PC-3 (cell line): ENCODE results near the gene UBE2L3. TPM values are rescaled to one million over a fixed set of nuclear protein-coding genes. Genes with fewer than 3 reads are reported as not detected.
A peak's percentile ranks its signal among the peaks of the same experiment; 100 is the strongest.

Source experiments
- ATAC-seq: fragments of 200-7000 bp; cut with Tn5 transposase; 2 replicates; pipeline ENCODE4 v1.9.1; 2020; ENCODE audit warnings: mild to moderate bottlenecking, moderate library complexity
- BruUV-seq: library from RNA; stranded (reverse); fragments of 400-500 nt; replicated peaks from 2 replicates; lab custom pipeline; 2021; lab: Mats Ljungman, UMichigan
- CTCF ChIA-PET: fragments of 300-600 bp; sonication (Branson Sonifier 250); formaldehyde crosslinking; loops from one replicate; lab custom pipeline; 2022; ENCODE audit warnings: antibody characterized with exemption; lab: Charles Lee
- POLR2A ChIA-PET: fragments of 300-600 bp; sonication (Branson Sonifier 250); formaldehyde crosslinking; loops from one replicate; lab custom pipeline; 2022; ENCODE audit warnings: antibody characterized with exemption; ENCODE audit not compliant: unreplicated experiment; lab: Charles Lee
- DNase-seq: peaks from one replicate; pipeline ENCODE4 v3.0.0-alpha.2; 2015
- H2AFZ ChIP-seq: fragments of 300-600 bp; sonication (generic); 2 replicates; pipeline ENCODE4 v1.6.0; 2016; ENCODE audit warnings: antibody characterized with exemption, low read length
- H3F3A ChIP-seq: fragments of 300-600 bp; sonication (generic); one replicate; pipeline ENCODE4 v1.6.0; 2017; ENCODE audit warnings: antibody characterized with exemption, low read length, control low read depth, mild to moderate bottlenecking; ENCODE audit not compliant: unreplicated experiment
- H3K27ac ChIP-seq: fragments of 300-600 bp; sonication (generic); 2 replicates; pipeline ENCODE4 v1.5.1; 2016; ENCODE audit warnings: mild to moderate bottlenecking, low read length
- H3K27me3 ChIP-seq: fragments of 300-600 bp; sonication (generic); 2 replicates; pipeline ENCODE4 v1.6.1; 2016; ENCODE audit warnings: low read length, mixed read lengths
- H3K36me3 ChIP-seq: fragments of 300-600 bp; sonication (generic); 2 replicates; pipeline ENCODE4 v1.6.1; 2016; ENCODE audit warnings: low read depth, mixed run types, low read length, mixed read lengths
- H3K4me1 ChIP-seq: fragments of 300-600 bp; sonication (generic); 2 replicates; pipeline ENCODE4 v1.5.1; 2016; ENCODE audit warnings: low read length; ENCODE audit not compliant: insufficient read depth
- H3K4me2 ChIP-seq: fragments of 300-600 bp; sonication (generic); 2 replicates; pipeline ENCODE4 v1.6.0; 2016; ENCODE audit warnings: low read length
- H3K4me3 ChIP-seq: fragments of 300-600 bp; sonication (generic); 2 replicates; pipeline ENCODE4 v1.5.1; 2016; ENCODE audit warnings: mild to moderate bottlenecking, low read length, mixed read lengths
- H3K79me2 ChIP-seq: fragments of 300-600 bp; sonication (generic); 2 replicates; pipeline ENCODE4 v1.6.1; 2017; ENCODE audit warnings: low read length, mixed read lengths
- H3K9ac ChIP-seq: fragments of 300-600 bp; sonication (generic); 2 replicates; pipeline ENCODE4 v1.6.0; 2016; ENCODE audit warnings: mild to moderate bottlenecking, low read length
- H3K9me2 ChIP-seq: fragments of 300-600 bp; sonication (generic); replicated peaks from 2 replicates; pipeline ENCODE4 v1.6.1; 2016; ENCODE audit warnings: mixed run types, low read length, mixed read lengths
- H3K9me3 ChIP-seq: fragments of 300-600 bp; sonication (generic); 2 replicates; pipeline ENCODE4 v1.6.1; 2016; ENCODE audit warnings: low read length, mixed read lengths
- H4K20me1 ChIP-seq: fragments of 300-600 bp; sonication (generic); 2 replicates; pipeline ENCODE4 v1.6.1; 2016; ENCODE audit warnings: low read length, mixed read lengths
- CTCF ChIP-seq: fragments of 300-600 bp; sonication (generic); conservative IDR thresholded peaks from 2 replicates; pipeline ENCODE4 v1.5.1; 2017; ENCODE audit warnings: antibody characterized with exemption, low read depth, mild to moderate bottlenecking, low read length
- EZH2 ChIP-seq: fragments of 300-600 bp; sonication (generic); IDR thresholded peaks from one replicate; pipeline ENCODE4 v1.6.1; 2017; ENCODE audit warnings: antibody characterized with exemption, mild to moderate bottlenecking, low read length; ENCODE audit not compliant: unreplicated experiment
- EZH2phosphoT487 ChIP-seq: fragments of 300-600 bp; sonication (generic); IDR thresholded peaks from 2 replicates; pipeline ENCODE4 v1.6.1; 2018; ENCODE audit warnings: mild to moderate bottlenecking, antibody characterized with exemption, low read length, borderline replicate concordance
- intact Hi-C: fragments of 100-400 bp; cut with micrococcal nuclease; formaldehyde crosslinking; loops from 2 replicates; pipeline ENCODE4 v1.9.0; 2023
- total RNA-seq: library from RNA; depleted of rRNA; stranded (reverse); fragments of >200 nt; gene quantifications from 2 replicates; pipeline ENCODE4 v1.2.3, GENCODE V29; 2014

Gene UBE2L3
- total RNA-seq, 1 experiment from 2014 or later: 72.0 TPM

- no peaks in the 10 kb centered on the region; the same call in 1 of the 2 replicates for H3K36me3 ChIP-seq
- H3K27ac ChIP-seq: no peak overlapping the region
- TF ChIP-seq CTCF: no peak
- TF ChIP-seq EZH2: no peak
- no peak for TF ChIP-seq EZH2phosphoT487
- peak overlapping the region; percentile 96 for H3K4me3 ChIP-seq
- peaks cover 55% of the 10 kb centered on the region for H4K20me1 ChIP-seq
- ChIA-PET POLR2A (no interaction called here), CTCF (no interaction called here)
- no peaks in the 10 kb centered on the region for H3K27me3 ChIP-seq
- H3K4me1 ChIP-seq: peaks cover 40% of the 10 kb centered on the region
- intact Hi-C loops: no loop called here
- H2AFZ ChIP-seq: no peak overlapping the region
- DNase-seq (no peak), ATAC-seq (no peak)
- no peaks in the 10 kb centered on the region for H3K9me2 ChIP-seq
- H3K9ac ChIP-seq: no peak overlapping the region
- no peaks in the 10 kb centered on the region for H3F3A ChIP-seq
- no peaks in the 10 kb centered on the region for H3K9me3 ChIP-seq
- H3K79me2 ChIP-seq: peaks cover 81% of the 10 kb centered on the region
- no TSS peak for BruUV-seq
- peak overlapping the region; percentile 85 for H3K4me2 ChIP-seq
Observed at GRCh38 chr22:21570398-21570797, 2.9 kb downstream of the UBE2L3 start.

- TF ChIP-seq EZH2 (no peak), CTCF (no peak), EZH2phosphoT487 (no peak)
- CTCF ChIA-PET: no interaction called here
- peaks cover 55% of the 10 kb centered on the region for H4K20me1 ChIP-seq
Observed at GRCh38 chr22:21571679-21572078, 4.2 kb downstream of the UBE2L3 start.

GRCh38 chr22:21573293-21573734 lies 5.8 kb downstream of the UBE2L3 start:
- ATAC-seq: no peak
- Histone ChIP-seq H3K4me2 (no peak overlapping the region), H3K9me3 (no peaks in the 10 kb centered on the region), H3F3A (no peaks in the 10 kb centered on the region), H3K27ac (no peak overlapping the region), H3K79me2 (peaks cover 100% of the 10 kb centered on the region), H3K27me3 (no peaks in the 10 kb centered on the region), H3K4me3 (no peak overlapping the region), H3K9me2 (no peaks in the 10 kb centered on the region), H2AFZ (no peak overlapping the region), H4K20me1 (peaks cover 64% of the 10 kb centered on the region), H3K4me1 (peaks cover 40% of the 10 kb centered on the region), H3K36me3 (no peaks in the 10 kb centered on the region; the same call in 1 of the 2 replicates), H3K9ac (no peak overlapping the region)
- ChIA-PET POLR2A (no interaction called here), CTCF (no interaction called here)
- DNase-seq: no peak
- intact Hi-C loops: no loop called here
- TF ChIP-seq EZH2 (no peak), EZH2phosphoT487 (no peak), CTCF (no peak)
- no TSS peak for BruUV-seq

More at GRCh38 chr22:21571679-21572078, 4.2 kb downstream of the UBE2L3 start:
- Histone ChIP-seq H3K27me3 (no peaks in the 10 kb centered on the region), H3K4me1 (peaks cover 40% of the 10 kb centered on the region), H3K27ac (no peak overlapping the region), H3K9me2 (no peaks in the 10 kb centered on the region), H3K4me3 (no peak overlapping the region), H2AFZ (no peak overlapping the region), H3K4me2 (no peak overlapping the region), H3K36me3 (no peaks in the 10 kb centered on the region; the same call in 1 of the 2 replicates), H3K79me2 (peaks cover 94% of the 10 kb centered on the region), H3F3A (no peaks in the 10 kb centered on the region), H3K9ac (no peak overlapping the region), H3K9me3 (no peaks in the 10 kb centered on the region)
- DNase-seq: no peak
- POLR2A ChIA-PET: no interaction called here
- intact Hi-C loops: no loop called here
- no TSS peak for BruUV-seq
- no peak for ATAC-seq
